IMR-90 (cell line): Measurements from ENCODE around the gene ATXN3L. TPM values are rescaled to one million over a fixed set of nuclear protein-coding genes. Genes with fewer than 3 reads are reported as not detected.

Source experiments
- ATAC-seq: fragments of 200-7000 bp; cut with Tn5 transposase; 2 replicates; pipeline ENCODE4 v1.9.1; 2020; ENCODE audit warnings: low read depth, mild to moderate bottlenecking, moderate library complexity
- BruUV-seq: library from RNA; stranded (reverse); fragments of 400-500 nt; replicated peaks from 2 replicates; lab custom pipeline; 2021; lab: Mats Ljungman, UMichigan
- CTCF ChIA-PET: fragments of 300-600 bp; formaldehyde crosslinking; extraction: SDS; loops from one replicate; lab custom pipeline; 2021; ENCODE audit warnings: antibody characterized with exemption; lab: Yijun Ruan, JAX
- POLR2A ChIA-PET: fragments of 300-600 bp; sonication (Branson Sonifier 250); formaldehyde crosslinking; loops from one replicate; lab custom pipeline; 2022; ENCODE audit warnings: antibody characterized with exemption; ENCODE audit not compliant: unreplicated experiment; lab: Charles Lee
- DNase-seq: peaks from one replicate; pipeline ENCODE4 v3.0.0; 2013
- H2AFZ ChIP-seq: replicated peaks from 2 replicates; pipeline ENCODE3; 2013; ENCODE audit warnings: low read length, mild to moderate bottlenecking; ENCODE audit not compliant: poor library complexity
- H2AK5ac ChIP-seq: 2 replicates; pipeline ENCODE4 v1.6.1; 2013; ENCODE audit warnings: low read depth, low read length, inconsistent platforms
- H2AK9ac ChIP-seq: replicated peaks from 2 replicates; pipeline ENCODE3; 2013; ENCODE audit warnings: mild to moderate bottlenecking, low read depth, low read length, moderate library complexity; ENCODE audit not compliant: poor library complexity
- H2BK120ac ChIP-seq: 2 replicates; pipeline ENCODE4 v1.6.1; 2013; ENCODE audit warnings: low read depth, low read length, inconsistent platforms
- H2BK15ac ChIP-seq: 3 replicates; pipeline ENCODE4 v1.6.1; 2013; ENCODE audit warnings: low read depth, low read length, inconsistent platforms
- H2BK20ac ChIP-seq: 2 replicates; pipeline ENCODE4 v1.6.1; 2013; ENCODE audit warnings: low read depth, mild to moderate bottlenecking, inconsistent platforms, low read length, moderate library complexity
- H2BK5ac ChIP-seq: 2 replicates; pipeline ENCODE4 v1.6.1; 2013; ENCODE audit warnings: mild to moderate bottlenecking, low read depth, low read length, inconsistent platforms; ENCODE audit not compliant: poor library complexity, severe bottlenecking
- H3K14ac ChIP-seq: replicated peaks from 2 replicates; pipeline ENCODE4 v1.6.1; 2013; ENCODE audit warnings: low read depth, low read length, inconsistent platforms
- H3K18ac ChIP-seq: 2 replicates; pipeline ENCODE4 v1.6.1; 2013; ENCODE audit warnings: low read depth, low read length, control low read depth
- H3K23ac ChIP-seq: 2 replicates; pipeline ENCODE4 v1.6.1; 2013; ENCODE audit warnings: low read depth, low read length, inconsistent platforms
- H3K27ac ChIP-seq: 2 replicates; pipeline ENCODE4 v1.5.1; 2013; ENCODE audit warnings: mild to moderate bottlenecking, control low read depth, low read length; ENCODE audit not compliant: insufficient read depth
- H3K27me3 ChIP-seq: 2 replicates; pipeline ENCODE4 v1.6.1; 2013; ENCODE audit warnings: low read length; ENCODE audit not compliant: control insufficient read depth, insufficient read depth
- H3K36me3 ChIP-seq: 2 replicates; pipeline ENCODE4 v1.6.1; 2013; ENCODE audit warnings: low read length, mixed read lengths; ENCODE audit not compliant: control insufficient read depth, insufficient read depth
- H3K4ac ChIP-seq: 2 replicates; pipeline ENCODE4 v1.6.1; 2013; ENCODE audit warnings: low read depth, low read length, inconsistent platforms
- H3K4me1 ChIP-seq: 2 replicates; pipeline ENCODE4 v1.6.1; 2013; ENCODE audit warnings: low read length, mixed read lengths; ENCODE audit not compliant: control insufficient read depth, insufficient read depth
- H3K4me2 ChIP-seq: 2 replicates; pipeline ENCODE4 v1.6.1; 2013; ENCODE audit warnings: low read depth, mild to moderate bottlenecking, control low read depth, low read length, moderate library complexity
- H3K4me3 ChIP-seq: 2 replicates; pipeline ENCODE4 v1.5.1; 2013; ENCODE audit warnings: low read depth, mild to moderate bottlenecking, control low read depth, low read length, moderate library complexity; ENCODE audit not compliant: insufficient read depth
- H3K56ac ChIP-seq: 2 replicates; pipeline ENCODE4 v1.6.1; 2013; ENCODE audit warnings: low read length, inconsistent platforms; ENCODE audit not compliant: insufficient read depth; ENCODE audit errors: extremely low read depth
- H3K79me1 ChIP-seq, 2 experiments: 2 replicates each; pipeline ENCODE4 v1.6.1; 2013; ENCODE audit warnings: low read length in 2 of 2, inconsistent platforms in 1 of 2, low read depth in 1 of 2
- H3K9ac ChIP-seq: 2 replicates; pipeline ENCODE4 v1.6.1; 2013; ENCODE audit warnings: low read depth, low read length, control low read depth
- H3K9me1 ChIP-seq: 2 replicates; pipeline ENCODE4 v1.6.1; 2013; ENCODE audit warnings: low read length, inconsistent platforms; ENCODE audit not compliant: insufficient read depth
- H3K9me3 ChIP-seq: 2 replicates; pipeline ENCODE4 v1.6.1; 2013; ENCODE audit warnings: low read length; ENCODE audit not compliant: control insufficient read depth, insufficient read depth
- H4K20me1 ChIP-seq: 2 replicates; pipeline ENCODE4 v1.6.1; 2013; ENCODE audit warnings: low read length, inconsistent platforms; ENCODE audit not compliant: insufficient read depth
- H4K5ac ChIP-seq: 2 replicates; pipeline ENCODE4 v1.6.1; 2013; ENCODE audit warnings: mild to moderate bottlenecking, low read depth, low read length, control low read depth
- H4K8ac ChIP-seq, 2 experiments: 2 replicates each; pipeline ENCODE4 v1.6.1; 2013; ENCODE audit warnings: low read depth in 2 of 2, low read length in 2 of 2, control low read depth in 1 of 2, inconsistent platforms in 1 of 2
- H4K91ac ChIP-seq: 2 replicates; pipeline ENCODE4 v1.6.1; 2013; ENCODE audit warnings: low read depth, low read length, inconsistent platforms; ENCODE audit not compliant: insufficient read depth
- BHLHE40 ChIP-seq: fragments of 150-350 bp; IDR thresholded peaks from 2 replicates; pipeline ENCODE4 v1.6.1; 2016; ENCODE audit warnings: mild to moderate bottlenecking, low read depth, low read length
- CEBPB ChIP-seq: IDR thresholded peaks from 2 replicates; pipeline ENCODE4 v1.6.1; 2012; ENCODE audit warnings: low read depth, low read length, improper control_type of control experiment
- CHD1 ChIP-seq: IDR thresholded peaks from 2 replicates; pipeline ENCODE4 v1.6.1; 2012; ENCODE audit warnings: low read depth, low read length, improper control_type of control experiment
- CTCF ChIP-seq: conservative IDR thresholded peaks from 2 replicates; pipeline ENCODE4 v1.5.1; 2012; ENCODE audit warnings: mild to moderate bottlenecking, low read depth, low read length, improper control_type of control experiment
- ELK1 ChIP-seq: fragments of 150-350 bp; IDR thresholded peaks from 2 replicates; pipeline ENCODE4 v1.6.1; 2016; ENCODE audit warnings: low read depth, mild to moderate bottlenecking, low read length, moderate library complexity, borderline replicate concordance
- FOS ChIP-seq: fragments of 150-350 bp; IDR thresholded peaks from 2 replicates; pipeline ENCODE4 v1.6.1; 2016; ENCODE audit warnings: low read depth, low read length
- MAFK ChIP-seq: IDR thresholded peaks from 2 replicates; pipeline ENCODE4 v1.6.1; 2012; ENCODE audit warnings: low read depth, low read length, improper control_type of control experiment
- MAZ ChIP-seq: IDR thresholded peaks from 2 replicates; pipeline ENCODE4 v1.6.1; 2012; ENCODE audit warnings: low read depth, mild to moderate bottlenecking, low read length, improper control_type of control experiment, moderate library complexity, borderline replicate concordance
- MXI1 ChIP-seq: IDR thresholded peaks from 2 replicates; pipeline ENCODE4 v1.6.1; 2012; ENCODE audit warnings: low read depth, mild to moderate bottlenecking, low read length, moderate library complexity, borderline replicate concordance
- NFE2L2 ChIP-seq: fragments of 150-350 bp; IDR thresholded peaks from 2 replicates; pipeline ENCODE4 v1.6.1; 2016; ENCODE audit warnings: low read depth, mild to moderate bottlenecking, low read length
- POLR2A ChIP-seq: IDR thresholded peaks from 2 replicates; pipeline ENCODE4 v1.6.1; 2012; ENCODE audit warnings: mild to moderate bottlenecking, low read depth, low read length
- RAD21 ChIP-seq: IDR thresholded peaks from 2 replicates; pipeline ENCODE4 v1.6.1; 2012; ENCODE audit warnings: low read length, improper control_type of control experiment
- RCOR1 ChIP-seq: IDR thresholded peaks from 2 replicates; pipeline ENCODE4 v1.6.1; 2012; ENCODE audit warnings: mild to moderate bottlenecking, low read length, improper control_type of control experiment; ENCODE audit not compliant: insufficient replicate concordance
- RFX5 ChIP-seq: IDR thresholded peaks from 2 replicates; pipeline ENCODE4 v1.8.0; 2012; ENCODE audit warnings: low read depth, mild to moderate bottlenecking, low read length, moderate library complexity
- SMC3 ChIP-seq: fragments of 150-350 bp; IDR thresholded peaks from 2 replicates; pipeline ENCODE4 v1.6.1; 2016; ENCODE audit warnings: low read depth, mild to moderate bottlenecking, antibody characterized with exemption, low read length, moderate library complexity
- USF2 ChIP-seq: fragments of 150-350 bp; IDR thresholded peaks from 2 replicates; pipeline ENCODE4 v1.6.1; 2017; ENCODE audit warnings: mild to moderate bottlenecking, antibody characterized with exemption, low read length, low read depth
- WGBS, 2 experiments: methylation state at CpG; one replicate each; pipeline versions ENCODE4 v1.1.5 to v1.1.7; 2013; ENCODE audit warnings: missing lambda C conversion rate in 2 of 2; ENCODE audit not compliant: insufficient read length in 1 of 2; ENCODE audit errors: extremely low coverage in 2 of 2; 5-methylcytosine and 5-hydroxymethylcytosine counted together
- dilution Hi-C: fragments of 300-500 bp; cut with HindIII; formaldehyde crosslinking; loops from one replicate; pipeline ENCODE4 v1.14.3; 2018; ENCODE audit warnings: low sequenced_read_pairs; ENCODE audit not compliant: unreplicated experiment
- in situ Hi-C: fragments of 300-500 bp; cut with MboI; formaldehyde crosslinking; loops from 3 replicates; pipeline ENCODE4 v1.14.3; 2019; ENCODE audit warnings: low sequenced_read_pairs, inconsistent platforms, mixed read lengths
- intact Hi-C: fragments of 100-400 bp; cut with micrococcal nuclease; formaldehyde crosslinking; loops from 2 replicates; pipeline ENCODE4 v1.10.0; 2022
- polyA plus RNA-seq, 3 experiments: library from polyadenylated mRNA; depleted of rRNA; stranded (reverse); fragments of >200 nt; gene quantifications; 2 replicates each; pipeline ENCODE4 v1.2.3, GENCODE V29; 2012; ENCODE audit warnings: low replicate concordance in 1 of 3
- total RNA-seq: library from RNA; depleted of rRNA; stranded (reverse); fragments of >200 nt; gene quantifications from 2 replicates; pipeline ENCODE4 v1.2.3, GENCODE V29; 2012

The ATXN3L gene
- total and polyA plus RNA-seq, 2 of the 4 experiments (the other 2 are of a cell fraction), result not detected

- CTCF ChIA-PET, result no interaction called here
- Histone ChIP-seq H3K27me3 (no peaks in the 10 kb centered on the region), H2AK9ac (no peak overlapping the region), H3K4ac (no peak overlapping the region), H3K23ac (no peak overlapping the region), H3K4me2 (no peak overlapping the region), H3K27ac (no peak overlapping the region), H2AK5ac (no peak overlapping the region), H3K4me3 (no peak overlapping the region), H3K4me1 (peaks cover 3% of the 10 kb centered on the region), H2BK15ac (no peak overlapping the region), H3K79me1 (no peaks in the 10 kb centered on the region), H3K9ac (no peak overlapping the region), H4K8ac (no peak overlapping the region), H4K5ac (no peak overlapping the region), H4K20me1 (no peaks in the 10 kb centered on the region), H3K14ac (no peak overlapping the region), H3K18ac (no peak overlapping the region), H3K9me3 (no peaks in the 10 kb centered on the region), H2BK5ac (no peak overlapping the region), H4K91ac (no peak overlapping the region), H3K9me1 (no peaks in the 10 kb centered on the region), H2AFZ (no peak overlapping the region), H3K56ac (no peak overlapping the region), H2BK20ac (no peak overlapping the region), H3K36me3 (no peaks in the 10 kb centered on the region), H2BK120ac (no peak overlapping the region)
- in situ Hi-C loops (no loop called here), intact Hi-C loops (no loop called here), dilution Hi-C loops (no loop called here)
- DNase-seq (no peak), ATAC-seq (no peak)
- WGBS, 2 experiments, result 100% methylated on average over 2 of the region's 3 CpGs; no CpG with 5 or more reads in 1 of the 2 experiments
- BruUV-seq, result no TSS peak
- TF ChIP-seq RAD21, result no peak
- TF ChIP-seq ELK1, result no peak
- TF ChIP-seq CTCF, result no peak
- TF ChIP-seq RCOR1, result no peak
- no peak for TF ChIP-seq POLR2A
- TF ChIP-seq FOS, result no peak
- no peak for TF ChIP-seq USF2
- no peak for TF ChIP-seq SMC3
- TF ChIP-seq CEBPB, result no peak
- TF ChIP-seq MAZ, result no peak
- TF ChIP-seq MXI1, result no peak
- no peak for TF ChIP-seq BHLHE40
- TF ChIP-seq MAFK, result no peak
- no peak for TF ChIP-seq RFX5
- no peak for TF ChIP-seq CHD1
- TF ChIP-seq NFE2L2, result no peak
- POLR2A ChIA-PET, result no interaction called here
These were observed 48.3 kb downstream of the ATXN3L start for GRCh38 chrX:13271511-13271910.
